ENCODE measurements around the gene NOL6. TPM values are rescaled to one million over a fixed set of nuclear protein-coding genes. Genes with fewer than 3 reads are reported as not detected.

The NOL6 gene
- total and polyA plus RNA-seq, 10 of the 15 experiments (the other 5 are each of a cell fraction or from before 2014, with no cell fraction given), result 8.3 to 53.2 (median 33.1) TPM

DNA sequence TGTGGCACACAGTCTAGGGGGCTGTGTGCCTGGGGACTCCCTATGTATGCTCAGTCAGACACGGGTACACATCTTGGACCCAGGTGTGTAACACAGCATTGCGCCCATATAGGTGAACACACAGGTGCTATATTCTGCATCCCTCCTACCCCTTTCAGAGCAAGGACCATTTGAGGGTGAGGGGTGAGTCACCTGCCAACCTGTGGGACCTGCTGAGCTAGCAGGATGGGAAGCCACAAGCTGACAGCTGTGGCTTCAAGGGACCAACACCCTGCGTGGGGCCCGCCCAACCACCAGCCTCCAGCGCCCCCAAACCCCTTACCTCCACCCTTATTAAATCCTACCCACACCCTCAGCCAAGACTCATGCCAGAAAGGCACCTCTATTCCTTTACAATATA lies 56.7 kb downstream of the NOL6 start:
- no peak overlapping the region for H3K4me2 ChIP-seq (ENCODE audit: control insufficient read depth, insufficient read depth)
- RAD21 ChIA-PET (ENCODE audit: unreplicated experiment), result interaction anchor here (3.2 kb wide), 1 partner anchor 36 kb away, joined by 11 read pairs; no protein-coding TSS in a partner anchor

More for the DNA sequence above, 56.7 kb downstream of the NOL6 start:
- ATAC-seq (no peak), DNase-seq (ENCODE audit: low read depth, low spot score) (no peak), FAIRE-seq (no peak)
- ChIA-PET CTCF (interaction anchor here (0.7 to 10.1 kb wide), 6 partner anchors 12 to 133 kb away, joined by 3 to 113 read pairs (median 4); partner anchors contain the start of gene AQP3), SMC1A (ENCODE audit: uncharacterized antibody, unreplicated experiment) (interaction anchor here (2.4 kb wide), 1 partner anchor 50 kb away, joined by 8 read pairs; no protein-coding TSS in a partner anchor), POLR2A (no interaction called here)
- Histone ChIP-seq H3K27me3 (replicated peaks in 1 of 2; ENCODE audit: control insufficient read depth in 2 of 2, insufficient read depth in 2 of 2, low read length in 1 of 2) (no peaks in the 10 kb centered on the region; a peak in 1 of 4 replicates), H3K27ac (ENCODE audit: control insufficient read depth, insufficient read depth) (no peak overlapping the region), H3K36me3 (ENCODE audit: control insufficient read depth in 2 of 2, insufficient read depth in 2 of 2, low read length in 1 of 2) (no peaks in the 10 kb centered on the region), H3K4me3 (no peak overlapping the region), H4K20me1 (ENCODE audit: control insufficient read depth, insufficient read depth) (no peaks in the 10 kb centered on the region), H3K9ac (ENCODE audit: control insufficient read depth, insufficient read depth, low read length) (no peak overlapping the region), H3K79me2 (ENCODE audit: control insufficient read depth, insufficient read depth, low read length) (no peaks in the 10 kb centered on the region), H3K9me3 (replicated peaks; ENCODE audit: control insufficient read depth, insufficient read depth, low read length) (no peaks in the 10 kb centered on the region), H2AFZ (ENCODE audit: control insufficient read depth, low read depth, low read length) (no peak overlapping the region), H3K4me1 (ENCODE audit: control insufficient read depth, insufficient read depth, low read length) (no peaks in the 10 kb centered on the region)
- TF ChIP-seq NR2C1 (IDR thresholded peaks at IDR 0.05) (no peak), RELA (IDR thresholded peaks at IDR 0.05; ENCODE audit: borderline replicate concordance, partially characterized antibody) (no peak), USF1 (IDR thresholded peaks at IDR 0.05; ENCODE audit: borderline replicate concordance, extremely low read length, insufficient read depth, low read depth, low read length) (no peak), STAT1 (conservative IDR thresholded peaks at IDR 0.05) (no peak), SRF (IDR thresholded peaks at IDR 0.05; ENCODE audit: low read depth in 2 of 2, low read length in 2 of 2) (no peak), EZH2 (IDR thresholded peaks at IDR 0.05; ENCODE audit: borderline replicate concordance, control insufficient read depth, low read depth, low read length) (no peak), ZBED1 (IDR thresholded peaks at IDR 0.05; ENCODE audit: borderline replicate concordance) (no peak), NBN (IDR thresholded peaks at IDR 0.05) (no peak), BCL11A (IDR thresholded peaks at IDR 0.05; ENCODE audit: low read depth, low read length) (no peak), KLF5 (IDR thresholded peaks at IDR 0.05; ENCODE audit: partially characterized antibody) (no peak), SPI1 (IDR thresholded peaks at IDR 0.05; ENCODE audit: borderline replicate concordance, insufficient read depth, low read depth, low read length) (no peak), SUPT20H (IDR thresholded peaks at IDR 0.05; ENCODE audit: borderline replicate concordance, control insufficient read depth, low read depth, low read length) (no peak), GATAD2B (conservative IDR thresholded peaks at IDR 0.05; ENCODE audit: low read depth) (no peak), ESRRA (IDR thresholded peaks at IDR 0.05; ENCODE audit: low read length) (no peak), MLLT1 (IDR thresholded peaks at IDR 0.05) (no peak)
- TF ChIP-seq, protein P1, sequence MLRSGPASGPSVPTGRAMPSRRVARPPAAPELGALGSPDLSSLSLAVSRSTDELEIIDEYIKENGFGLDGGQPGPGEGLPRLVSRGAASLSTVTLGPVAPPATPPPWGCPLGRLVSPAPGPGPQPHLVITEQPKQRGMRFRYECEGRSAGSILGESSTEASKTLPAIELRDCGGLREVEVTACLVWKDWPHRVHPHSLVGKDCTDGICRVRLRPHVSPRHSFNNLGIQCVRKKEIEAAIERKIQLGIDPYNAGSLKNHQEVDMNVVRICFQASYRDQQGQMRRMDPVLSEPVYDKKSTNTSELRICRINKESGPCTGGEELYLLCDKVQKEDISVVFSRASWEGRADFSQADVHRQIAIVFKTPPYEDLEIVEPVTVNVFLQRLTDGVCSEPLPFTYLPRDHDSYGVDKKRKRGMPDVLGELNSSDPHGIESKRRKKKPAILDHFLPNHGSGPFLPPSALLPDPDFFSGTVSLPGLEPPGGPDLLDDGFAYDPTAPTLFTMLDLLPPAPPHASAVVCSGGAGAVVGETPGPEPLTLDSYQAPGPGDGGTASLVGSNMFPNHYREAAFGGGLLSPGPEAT (IDR thresholded peaks at IDR 0.05; ENCODE audit: low read depth), result no peak
- TF ChIP-seq, protein P2, sequence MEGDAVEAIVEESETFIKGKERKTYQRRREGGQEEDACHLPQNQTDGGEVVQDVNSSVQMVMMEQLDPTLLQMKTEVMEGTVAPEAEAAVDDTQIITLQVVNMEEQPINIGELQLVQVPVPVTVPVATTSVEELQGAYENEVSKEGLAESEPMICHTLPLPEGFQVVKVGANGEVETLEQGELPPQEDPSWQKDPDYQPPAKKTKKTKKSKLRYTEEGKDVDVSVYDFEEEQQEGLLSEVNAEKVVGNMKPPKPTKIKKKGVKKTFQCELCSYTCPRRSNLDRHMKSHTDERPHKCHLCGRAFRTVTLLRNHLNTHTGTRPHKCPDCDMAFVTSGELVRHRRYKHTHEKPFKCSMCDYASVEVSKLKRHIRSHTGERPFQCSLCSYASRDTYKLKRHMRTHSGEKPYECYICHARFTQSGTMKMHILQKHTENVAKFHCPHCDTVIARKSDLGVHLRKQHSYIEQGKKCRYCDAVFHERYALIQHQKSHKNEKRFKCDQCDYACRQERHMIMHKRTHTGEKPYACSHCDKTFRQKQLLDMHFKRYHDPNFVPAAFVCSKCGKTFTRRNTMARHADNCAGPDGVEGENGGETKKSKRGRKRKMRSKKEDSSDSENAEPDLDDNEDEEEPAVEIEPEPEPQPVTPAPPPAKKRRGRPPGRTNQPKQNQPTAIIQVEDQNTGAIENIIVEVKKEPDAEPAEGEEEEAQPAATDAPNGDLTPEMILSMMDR (IDR thresholded peaks at IDR 0.05 in 2 of 3, conservative IDR thresholded peaks at IDR 0.05 in 1 of 3; ENCODE audit: control insufficient read depth in 2 of 3, extremely low read depth in 1 of 3, insufficient read depth in 1 of 3, low read depth in 3 of 3, low read length in 3 of 3), result no peak
- 0% methylated on average over 5 of the region's 5 CpGs for WGBS (ENCODE audit: insufficient coverage, insufficient replicate concordance, low lambda C conversion rate, missing lambda C conversion rate)
- BruUV-seq (replicated peaks), result no TSS peak
- in situ Hi-C loops (cut with MboI) (no loop called here), intact Hi-C loops (cut with micrococcal nuclease; ENCODE audit: unreplicated experiment) (no loop called here)

All from GM12878 (cell line).